HG02938 (cell line): Measurements from ENCODE around the gene UNC119B.

ENCODE experiments used
- ATAC-seq: cut with Tn5 transposase; IDR thresholded peaks from one replicate; pipeline ENCODE4 v1.9.1; 2021; ENCODE audit warnings: mild to moderate bottlenecking, moderate library complexity; ENCODE audit not compliant: unreplicated experiment

The UNC119B gene

DNA sequence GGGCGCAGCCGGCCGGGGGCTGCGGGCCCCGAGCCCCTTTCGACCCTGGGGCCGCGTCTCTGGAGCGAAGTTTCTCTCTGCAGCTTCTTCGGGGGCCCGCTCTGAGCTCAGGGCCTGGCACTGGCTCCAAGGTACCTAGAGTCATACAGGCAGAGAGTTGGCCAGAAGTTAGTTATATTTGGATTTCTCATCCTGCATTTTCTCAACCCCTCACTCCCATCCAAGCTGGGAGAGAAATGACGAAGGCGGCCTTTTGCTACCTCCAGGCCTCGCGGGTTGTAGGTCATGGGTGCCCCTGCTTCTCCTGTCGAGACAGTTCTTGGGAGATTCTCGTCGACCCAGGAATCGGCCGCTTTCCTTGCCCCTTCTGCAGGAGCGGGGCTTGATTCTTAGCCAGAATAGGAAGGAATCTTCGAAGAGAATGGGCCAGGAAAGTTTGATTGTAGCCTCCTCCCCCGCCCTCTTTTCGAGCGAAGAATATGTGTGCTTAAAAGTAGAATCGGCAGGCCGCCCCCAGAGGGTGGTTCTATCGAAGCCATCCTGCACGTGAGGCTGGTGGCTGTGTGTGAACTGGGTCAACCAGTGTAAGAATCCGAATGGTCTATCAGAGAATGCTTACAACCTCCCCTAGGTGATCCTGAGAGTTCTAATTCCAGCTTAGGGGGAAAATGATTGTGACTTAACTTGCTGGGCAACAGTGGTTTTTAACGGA is 22.5 kb upstream of the UNC119B start:
- no peak for ATAC-seq

- ATAC-seq, result no peak
Observed at GRCh38 chr12:120688527-120689071, 21.7 kb upstream of the UNC119B start.

DNA sequence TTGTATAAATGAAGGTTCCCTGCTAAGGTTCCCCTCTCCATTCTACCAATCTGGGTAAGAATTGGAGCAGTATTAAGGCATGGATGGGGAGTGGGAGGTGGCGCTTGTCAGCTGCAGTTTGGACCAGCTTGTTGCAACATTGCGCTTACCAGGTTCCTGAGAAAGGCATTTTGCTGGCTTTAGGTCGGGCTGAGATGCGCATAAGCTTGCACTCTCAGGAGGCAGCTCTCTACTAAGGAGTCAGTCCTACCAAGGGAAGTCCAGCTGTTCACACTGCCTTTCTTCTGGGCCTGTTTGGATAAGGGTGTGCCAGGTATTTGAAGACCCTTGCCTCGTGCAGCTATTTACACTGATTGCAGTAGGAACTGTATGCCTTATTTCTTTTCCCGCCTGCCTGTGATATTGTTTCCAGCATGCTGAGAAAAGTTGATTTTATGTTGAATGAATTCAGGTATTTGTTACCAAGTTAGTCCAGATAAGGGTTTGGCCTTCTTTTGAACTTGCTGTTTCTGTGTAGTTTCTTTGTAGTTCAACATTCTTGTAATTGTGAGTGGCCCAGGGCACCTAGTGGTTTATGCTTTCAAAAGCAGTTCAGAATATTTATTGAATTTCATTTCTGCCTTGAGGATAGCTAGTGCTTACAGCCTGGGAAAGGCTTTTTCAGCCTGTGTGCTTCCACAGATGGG is 20.7 kb upstream of the UNC119B start:
- ATAC-seq, result no peak

DNA sequence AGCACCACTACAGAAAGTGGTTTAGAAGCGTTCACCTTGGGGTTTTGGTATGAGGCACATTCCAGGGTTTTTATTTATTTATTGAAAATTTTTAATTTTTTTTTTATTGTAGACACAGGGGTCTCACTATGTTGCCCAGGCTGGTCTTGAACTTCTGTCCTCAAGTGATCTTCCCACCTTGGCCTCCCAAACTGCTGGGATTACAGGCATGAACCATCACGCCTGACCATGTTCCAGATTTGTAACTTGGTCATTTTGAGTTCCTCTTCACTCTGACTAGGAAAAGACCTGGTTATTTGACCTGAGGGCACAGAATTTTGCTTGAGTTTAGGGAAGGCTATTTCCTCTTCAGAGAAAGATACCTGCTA is 20.2 kb upstream of the UNC119B start:
- ATAC-seq, result no peak

- no peak for ATAC-seq
Observed at GRCh38 chr12:120690978-120691377, 19.3 kb upstream of the UNC119B start.

GRCh38 chr12:120692524-120693033 is 17.7 kb upstream of the UNC119B start:
- ATAC-seq, result no peak

- no peak for ATAC-seq
Observed at GRCh38 chr12:120693848-120694247, 16.4 kb upstream of the UNC119B start.

GRCh38 chr12:120696626-120697025 is 13.6 kb upstream of the UNC119B start:
- ATAC-seq, result no peak

DNA sequence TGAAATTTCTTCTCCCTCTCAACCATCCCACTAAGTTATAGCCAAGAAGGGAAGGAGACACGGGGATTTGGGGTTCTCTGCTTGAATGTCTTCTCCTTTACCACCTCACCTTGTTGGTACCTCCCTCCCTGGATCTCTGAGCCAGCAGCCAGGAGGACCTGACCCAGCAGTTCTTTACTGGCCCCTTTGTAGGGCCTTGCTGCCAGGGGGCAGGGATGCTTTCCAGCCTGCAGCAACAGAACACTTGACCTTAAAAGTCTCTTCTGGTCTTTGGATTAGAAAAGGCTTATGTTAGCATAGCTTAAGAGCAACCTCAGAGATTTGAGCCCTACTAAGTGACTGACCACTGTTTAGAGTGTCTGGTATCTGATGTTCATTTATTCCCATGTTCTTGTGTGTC is 12.9 kb upstream of the UNC119B start:
- ATAC-seq, result no peak

GRCh38 chr12:120698665-120699064 is 11.6 kb upstream of the UNC119B start:
- ATAC-seq, result no peak

DNA sequence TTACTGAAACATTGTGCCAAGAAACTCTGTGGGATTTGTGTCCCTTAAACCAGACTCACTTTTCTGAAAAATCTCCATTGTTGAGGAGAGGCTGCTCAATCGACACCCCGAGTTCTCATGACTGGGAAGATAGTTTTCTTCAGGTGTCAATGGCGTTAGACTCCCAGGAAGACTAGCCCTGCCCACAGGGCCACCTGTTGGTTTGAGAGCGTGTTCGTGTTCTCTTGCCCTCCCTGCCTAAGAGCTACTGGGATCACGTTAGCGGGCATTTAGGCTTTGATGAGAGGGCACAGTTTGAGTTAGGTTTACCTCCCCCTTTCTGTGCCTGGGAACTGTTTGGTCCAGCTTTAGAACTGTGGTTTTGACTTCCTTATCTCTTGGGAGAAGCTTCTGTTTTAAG is 10.7 kb upstream of the UNC119B start:
- no peak for ATAC-seq

DNA sequence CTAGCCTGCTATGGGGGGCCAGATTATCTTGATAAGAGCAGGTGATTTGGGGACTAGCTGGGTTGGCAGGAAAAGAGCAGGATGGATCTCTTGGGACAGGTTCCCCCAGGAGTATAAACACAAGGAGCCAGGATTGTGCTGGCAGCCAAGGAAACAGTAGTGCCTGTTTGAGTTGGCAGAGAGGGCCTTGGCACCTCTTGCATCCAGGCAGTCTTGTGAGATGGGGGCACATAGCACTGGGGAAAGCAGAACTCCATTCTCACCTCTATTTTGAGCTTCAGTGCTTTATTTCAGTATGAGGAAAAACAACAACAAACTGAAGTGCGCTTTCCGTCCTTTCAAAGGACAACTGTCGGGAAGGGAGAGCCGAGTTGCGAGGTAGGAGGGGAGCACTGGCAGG is 9.4 kb upstream of the UNC119B start:
- ATAC-seq, result no peak

GRCh38 chr12:120702637-120703036 is 7.6 kb upstream of the UNC119B start:
- ATAC-seq, result no peak

DNA sequence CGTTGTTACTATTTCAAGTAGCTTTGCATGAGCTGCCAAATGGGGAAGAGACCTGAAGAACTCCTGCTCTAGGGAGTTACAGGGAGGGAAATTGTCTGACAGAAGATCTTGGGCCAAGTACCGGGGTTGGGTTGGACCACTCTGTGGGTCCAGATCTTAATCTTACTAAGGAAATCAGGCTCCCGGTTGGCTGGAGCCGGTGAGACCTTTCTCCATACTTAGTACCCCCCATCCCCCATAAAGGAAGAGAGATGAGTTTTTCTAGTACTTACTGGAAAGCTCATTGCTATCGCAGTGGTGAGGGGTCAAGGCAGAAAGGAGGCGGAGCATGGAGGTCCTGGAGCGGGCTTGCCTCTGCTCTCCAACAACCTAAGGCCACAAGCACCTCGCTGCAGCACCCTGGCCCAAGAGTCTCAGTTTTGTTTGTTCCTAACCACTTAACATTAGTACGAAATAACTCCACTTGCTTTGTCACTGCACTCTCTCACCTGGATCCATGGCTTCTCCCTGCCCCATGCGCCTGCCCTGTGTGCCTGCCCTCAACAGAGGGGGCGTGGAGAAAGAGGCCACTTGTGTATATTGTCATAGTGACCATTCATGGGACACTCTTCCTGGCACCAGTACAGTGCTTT is 6.8 kb upstream of the UNC119B start:
- ATAC-seq, result no peak

DNA sequence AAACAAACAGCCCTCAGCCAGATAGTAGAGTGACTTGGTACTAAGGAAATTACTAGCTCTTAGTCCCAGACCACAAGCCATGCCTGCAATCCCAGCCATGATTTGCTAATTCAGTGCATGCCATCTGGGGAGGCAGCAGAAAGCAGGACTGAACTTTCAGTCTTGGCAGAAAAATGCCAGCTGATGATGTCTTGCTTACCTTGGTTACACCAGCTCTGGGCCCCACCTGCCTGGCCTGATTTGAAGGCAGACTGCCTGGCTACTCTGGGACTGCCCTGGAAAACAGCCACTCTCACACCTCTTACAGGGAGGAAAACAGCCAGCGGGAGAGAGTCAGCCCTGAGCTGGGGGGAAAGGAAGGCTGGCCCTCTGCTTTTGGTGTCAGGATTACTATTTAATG is 4.6 kb upstream of the UNC119B start:
- ATAC-seq, result no peak

DNA sequence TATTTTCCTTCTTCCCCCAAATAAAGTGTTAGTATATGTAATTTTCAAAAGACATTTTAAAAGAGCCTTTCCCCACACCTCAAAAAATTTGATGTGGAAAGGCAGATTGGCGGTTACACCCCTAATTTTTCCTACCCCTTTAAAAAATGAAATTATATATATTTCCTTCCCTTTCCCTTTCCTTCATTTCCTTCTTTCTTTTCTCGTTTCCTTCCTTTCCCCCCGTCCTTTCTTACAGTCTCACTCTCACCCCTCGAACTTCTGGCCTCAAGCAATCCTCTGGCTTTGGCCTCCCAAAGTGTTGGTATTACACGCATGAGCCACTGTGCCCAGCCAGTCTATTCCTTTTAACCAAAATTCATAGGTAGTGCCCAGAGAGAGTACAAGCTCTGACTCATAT is 4.2 kb upstream of the UNC119B start:
- ATAC-seq, result no peak

DNA sequence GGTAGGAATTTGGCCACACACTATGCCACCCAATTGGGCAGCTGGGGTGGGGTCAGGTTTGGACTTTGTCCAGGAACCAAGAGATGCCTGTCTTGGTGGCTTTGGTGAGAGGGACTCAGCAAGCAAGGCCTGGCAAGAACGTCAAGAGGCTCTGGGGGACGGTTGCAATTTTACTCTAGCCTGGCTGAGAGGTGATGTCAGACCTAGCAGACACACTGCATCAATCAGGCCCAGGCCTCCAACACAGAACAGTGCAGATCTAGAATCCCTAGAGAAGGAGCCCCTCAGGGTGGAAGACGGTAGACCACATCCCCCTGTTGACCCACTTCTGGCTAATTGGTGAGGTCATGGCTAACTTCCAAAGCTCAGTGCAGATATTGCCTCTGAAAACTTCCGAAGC is 1.6 kb upstream of the UNC119B start:
- ATAC-seq, result no peak

GRCh38 chr12:120710805-120711296 is 593 bp downstream of the UNC119B start:
- ATAC-seq, result peak; percentile 36

GRCh38 chr12:120711411-120711810 is 1.2 kb downstream of the UNC119B start:
- no peak for ATAC-seq

GRCh38 chr12:120712610-120713009 is 2.4 kb downstream of the UNC119B start:
- no peak for ATAC-seq

DNA sequence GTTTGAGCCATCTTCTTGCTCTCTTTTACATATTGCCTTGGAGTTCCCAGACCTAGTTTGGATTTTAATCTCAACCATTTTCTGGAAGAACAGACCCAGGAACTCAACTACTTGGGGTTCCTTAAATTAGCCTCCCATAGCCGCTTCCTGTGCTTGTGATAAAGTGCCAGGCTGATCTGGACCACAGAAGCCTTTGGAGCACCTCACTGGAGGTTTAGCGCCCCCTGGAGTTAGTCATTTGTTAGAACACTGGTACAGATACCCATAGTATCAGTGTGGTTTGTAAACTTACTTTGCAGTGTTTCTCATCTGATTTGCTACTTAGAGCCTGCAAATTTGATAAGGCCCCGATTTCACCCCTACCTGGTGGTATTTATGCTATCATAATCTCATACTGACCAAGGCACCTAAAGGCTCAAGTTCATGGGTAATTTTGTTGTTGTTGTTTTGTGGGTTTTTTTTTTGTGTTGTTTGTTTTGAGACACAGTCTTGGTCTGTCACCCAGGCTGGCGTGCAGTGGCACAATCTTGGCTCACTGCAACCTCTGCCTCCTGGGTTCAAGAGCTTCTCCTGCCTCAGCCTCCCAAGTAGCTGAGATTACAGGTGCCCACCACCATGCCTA is 3.7 kb downstream of the UNC119B start:
- no peak for ATAC-seq
